ENCODE measurements around the gene FREM3.

Gene FREM3

GRCh38 chr4:143616771-143617170, 83.7 kb downstream of the FREM3 start:
- H3K27ac ChIP-seq, result no peak overlapping the region
- TF ChIP-seq ZFX (IDR thresholded peaks at IDR 0.05; ENCODE audit: borderline replicate concordance) (no peak), CTCF (IDR thresholded peaks at IDR 0.05) (no peak)

- TF ChIP-seq ZFX (IDR thresholded peaks at IDR 0.05; ENCODE audit: borderline replicate concordance) (no peak), CTCF (IDR thresholded peaks at IDR 0.05) (no peak)
- H3K27ac ChIP-seq, result no peak overlapping the region
These were observed 91.0 kb downstream of the FREM3 start for GRCh38 chr4:143609492-143609891.

GRCh38 chr4:143606480-143606879, 94.0 kb downstream of the FREM3 start:
- no peak overlapping the region for H3K27ac ChIP-seq
- TF ChIP-seq CTCF (IDR thresholded peaks at IDR 0.05), result no peak
- no peak for TF ChIP-seq ZFX (IDR thresholded peaks at IDR 0.05; ENCODE audit: borderline replicate concordance)

- no peak overlapping the region for H3K27ac ChIP-seq
- no peak for TF ChIP-seq ZFX (IDR thresholded peaks at IDR 0.05; ENCODE audit: borderline replicate concordance)
- TF ChIP-seq CTCF (IDR thresholded peaks at IDR 0.05), result no peak
These were observed 100.6 kb downstream of the FREM3 start for GRCh38 chr4:143599827-143600226.

- no peak overlapping the region for H3K27ac ChIP-seq
- TF ChIP-seq ZFX (IDR thresholded peaks at IDR 0.05; ENCODE audit: borderline replicate concordance) (no peak), CTCF (IDR thresholded peaks at IDR 0.05) (no peak)
These were observed 101.7 kb downstream of the FREM3 start for GRCh38 chr4:143598816-143599215.

- H3K27ac ChIP-seq, result no peak overlapping the region
- TF ChIP-seq CTCF (IDR thresholded peaks at IDR 0.05) (no peak), ZFX (IDR thresholded peaks at IDR 0.05; ENCODE audit: borderline replicate concordance) (no peak)
These were observed 103.2 kb downstream of the FREM3 start for GRCh38 chr4:143597276-143597675.

- no peak overlapping the region for H3K27ac ChIP-seq
- no peak for TF ChIP-seq ZFX (IDR thresholded peaks at IDR 0.05; ENCODE audit: borderline replicate concordance)
- peak; percentile 30 for TF ChIP-seq CTCF (IDR thresholded peaks at IDR 0.05)
These were observed 112.8 kb downstream of the FREM3 start for GRCh38 chr4:143587703-143588102.
